Neuron (in vitro differentiated cells): Measurements from ENCODE around the gene ATXN3L.

ENCODE experiments used
- H2AFZ ChIP-seq: one replicate; pipeline ENCODE4 v1.6.1; 2013; ENCODE audit warnings: low read depth, mild to moderate bottlenecking, inconsistent platforms, low read length, moderate library complexity
- H3K27me3 ChIP-seq: one replicate; pipeline ENCODE4 v1.6.1; 2013; ENCODE audit warnings: low read length; ENCODE audit not compliant: insufficient read depth
- H3K36me3 ChIP-seq: one replicate; pipeline ENCODE4 v1.6.1; 2013; ENCODE audit warnings: low read length; ENCODE audit not compliant: insufficient read depth
- H3K4me1 ChIP-seq: one replicate; pipeline ENCODE4 v1.6.1; 2013; ENCODE audit warnings: low read length; ENCODE audit not compliant: insufficient read depth
- H3K4me3 ChIP-seq: 2 replicates; pipeline ENCODE4 v1.5.1; 2013; ENCODE audit warnings: mild to moderate bottlenecking, low read length, moderate library complexity
- H3K9me3 ChIP-seq: one replicate; pipeline ENCODE4 v1.6.1; 2013; ENCODE audit warnings: low read length

The ATXN3L gene

DNA sequence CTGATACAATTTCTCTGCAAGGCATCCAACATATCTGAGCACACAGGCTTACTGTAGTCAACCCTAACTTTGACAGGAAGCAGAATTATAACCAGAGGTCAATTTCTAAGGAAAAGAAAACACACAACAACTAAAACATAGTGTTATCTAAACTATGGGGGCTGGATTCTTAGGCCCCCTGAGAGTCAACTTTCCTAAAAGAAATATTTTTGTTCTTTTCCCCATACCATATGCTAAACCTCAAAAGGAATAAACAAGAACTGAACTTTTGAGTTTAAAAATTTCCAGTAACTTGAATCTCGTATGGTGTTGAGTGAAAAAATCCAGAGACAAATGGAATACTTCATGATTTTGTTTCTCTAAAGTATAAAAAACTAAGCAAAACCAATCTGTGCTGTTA is 42.9 kb downstream of the ATXN3L start:
- Histone ChIP-seq H3K27me3 (no peaks in the 10 kb centered on the region), H3K36me3 (no peaks in the 10 kb centered on the region), H3K4me1 (peaks cover 2% of the 10 kb centered on the region), H2AFZ (no peak overlapping the region), H3K4me3 (no peak overlapping the region), H3K9me3 (no peaks in the 10 kb centered on the region)

DNA sequence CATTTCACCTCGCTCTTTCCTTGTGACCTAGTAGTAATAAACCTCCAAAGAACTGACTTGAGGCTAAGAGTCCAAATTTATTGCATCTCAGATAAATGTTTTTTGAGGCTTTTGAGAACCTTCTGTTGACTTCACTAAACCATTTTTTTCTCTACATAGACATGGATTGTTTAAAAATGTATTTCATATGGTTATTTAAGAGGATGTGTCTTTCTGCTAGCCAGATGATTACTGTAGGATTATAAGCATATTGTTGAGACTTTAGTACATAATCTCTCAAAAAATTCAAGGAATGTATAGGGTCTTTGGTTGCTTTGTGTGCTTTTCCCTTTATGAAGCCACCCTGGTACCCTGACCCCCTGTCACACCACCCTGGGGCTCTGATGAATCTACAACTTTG is 44.8 kb downstream of the ATXN3L start:
- H3K27me3 ChIP-seq: no peaks in the 10 kb centered on the region
- H3K4me3 ChIP-seq: no peak overlapping the region
- H3K9me3 ChIP-seq: no peaks in the 10 kb centered on the region
- no peaks in the 10 kb centered on the region for H3K36me3 ChIP-seq
- no peak overlapping the region for H2AFZ ChIP-seq
- H3K4me1 ChIP-seq: peaks cover 2% of the 10 kb centered on the region

- H2AFZ ChIP-seq: no peak overlapping the region
- no peaks in the 10 kb centered on the region for H3K27me3 ChIP-seq
- H3K4me1 ChIP-seq: peaks cover 6% of the 10 kb centered on the region
- H3K9me3 ChIP-seq: no peaks in the 10 kb centered on the region
- H3K36me3 ChIP-seq: no peaks in the 10 kb centered on the region
- no peak overlapping the region for H3K4me3 ChIP-seq
Observed at GRCh38 chrX:13272426-13272825, 47.4 kb downstream of the ATXN3L start.

DNA sequence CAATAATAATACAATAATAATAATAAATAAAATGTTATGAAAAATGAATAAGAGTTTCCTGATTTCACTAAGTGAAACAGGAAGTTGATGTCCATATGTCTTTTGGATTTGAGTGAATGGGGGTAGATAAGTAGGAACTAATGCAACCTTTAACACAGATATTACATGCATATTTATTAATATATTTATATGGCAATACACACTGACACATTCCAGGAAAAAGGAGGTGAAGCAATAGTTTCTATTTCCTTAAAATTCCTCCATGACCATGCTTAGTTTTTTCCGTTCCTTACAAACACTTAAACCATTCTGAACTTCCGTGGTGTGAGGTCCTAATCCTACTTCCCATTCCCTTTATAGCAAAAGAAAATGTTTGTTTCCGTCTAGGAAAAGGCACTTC is 48.3 kb downstream of the ATXN3L start:
- H3K9me3 ChIP-seq: no peaks in the 10 kb centered on the region
- H3K4me3 ChIP-seq: no peak overlapping the region
- H3K4me1 ChIP-seq: peaks cover 14% of the 10 kb centered on the region
- no peaks in the 10 kb centered on the region for H3K27me3 ChIP-seq
- H2AFZ ChIP-seq: no peak overlapping the region
- no peaks in the 10 kb centered on the region for H3K36me3 ChIP-seq

DNA sequence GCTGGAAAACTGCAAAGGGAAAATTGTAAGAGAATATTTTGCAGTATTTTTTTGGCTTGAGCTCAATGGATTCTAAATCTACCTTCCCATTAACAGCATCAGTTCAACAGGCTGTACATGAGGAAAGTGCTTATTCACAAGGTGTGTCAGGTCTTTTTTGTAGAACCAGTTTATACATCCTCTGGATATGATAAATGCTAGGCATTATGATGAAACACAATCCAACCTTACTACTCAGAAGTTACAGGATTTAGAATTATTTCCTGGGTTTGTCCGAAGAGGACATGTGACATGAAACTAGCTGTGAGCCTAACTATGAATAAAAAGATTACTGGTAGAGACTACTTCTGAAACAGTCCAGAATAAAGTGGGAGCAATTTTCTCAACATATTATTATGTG is 49.5 kb downstream of the ATXN3L start:
- no peaks in the 10 kb centered on the region for H3K27me3 ChIP-seq
- no peaks in the 10 kb centered on the region for H3K9me3 ChIP-seq
- H3K4me1 ChIP-seq: peaks cover 22% of the 10 kb centered on the region
- H3K36me3 ChIP-seq: no peaks in the 10 kb centered on the region
- H2AFZ ChIP-seq: no peak overlapping the region
- H3K4me3 ChIP-seq: no peak overlapping the region

GRCh38 chrX:13268874-13269273 is 51.0 kb downstream of the ATXN3L start:
- Histone ChIP-seq H3K4me3 (no peak overlapping the region), H3K4me1 (peaks cover 26% of the 10 kb centered on the region), H3K27me3 (no peaks in the 10 kb centered on the region), H3K36me3 (no peaks in the 10 kb centered on the region), H3K9me3 (no peaks in the 10 kb centered on the region), H2AFZ (no peak overlapping the region)
